ENCODE results near the gene QKI.
A peak's percentile ranks its signal among the peaks of the same experiment; 100 is the strongest.

Gene QKI

DNA sequence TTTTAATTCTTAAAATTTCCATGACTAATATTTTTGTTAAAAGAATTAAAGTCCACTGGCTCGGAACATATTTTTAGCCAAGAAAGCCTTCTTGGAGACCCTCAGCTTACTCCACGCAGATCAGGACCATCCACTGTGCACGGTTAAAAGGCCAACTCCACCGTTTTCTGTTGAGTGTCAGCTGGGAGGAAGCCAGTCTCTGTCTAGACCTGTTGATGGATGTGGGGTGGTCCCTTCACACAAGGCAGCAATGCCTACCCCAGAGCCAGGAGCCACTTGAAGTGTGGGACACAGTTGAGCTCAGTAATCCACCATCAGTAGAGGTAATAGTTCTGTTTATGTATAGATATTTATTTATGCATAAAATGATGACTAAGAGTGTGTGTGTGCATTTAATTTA, 19.9 kb upstream of the QKI start:
- Histone ChIP-seq H3K4me3 (ENCODE audit: severe bottlenecking) (no peak overlapping the region), H3K4me1 (ENCODE audit: insufficient read depth, poor library complexity, severe bottlenecking) (peaks cover 25% of the 10 kb centered on the region), H3K27me3 (ENCODE audit: insufficient read depth, poor library complexity, severe bottlenecking) (no peaks in the 10 kb centered on the region), H3K27ac (ENCODE audit: poor library complexity, severe bottlenecking) (no peak overlapping the region), H3K36me3 (ENCODE audit: low read depth) (no peaks in the 10 kb centered on the region), H3K9me3 (ENCODE audit: severe bottlenecking) (no peaks in the 10 kb centered on the region)
- TF ChIP-seq, protein P1, sequence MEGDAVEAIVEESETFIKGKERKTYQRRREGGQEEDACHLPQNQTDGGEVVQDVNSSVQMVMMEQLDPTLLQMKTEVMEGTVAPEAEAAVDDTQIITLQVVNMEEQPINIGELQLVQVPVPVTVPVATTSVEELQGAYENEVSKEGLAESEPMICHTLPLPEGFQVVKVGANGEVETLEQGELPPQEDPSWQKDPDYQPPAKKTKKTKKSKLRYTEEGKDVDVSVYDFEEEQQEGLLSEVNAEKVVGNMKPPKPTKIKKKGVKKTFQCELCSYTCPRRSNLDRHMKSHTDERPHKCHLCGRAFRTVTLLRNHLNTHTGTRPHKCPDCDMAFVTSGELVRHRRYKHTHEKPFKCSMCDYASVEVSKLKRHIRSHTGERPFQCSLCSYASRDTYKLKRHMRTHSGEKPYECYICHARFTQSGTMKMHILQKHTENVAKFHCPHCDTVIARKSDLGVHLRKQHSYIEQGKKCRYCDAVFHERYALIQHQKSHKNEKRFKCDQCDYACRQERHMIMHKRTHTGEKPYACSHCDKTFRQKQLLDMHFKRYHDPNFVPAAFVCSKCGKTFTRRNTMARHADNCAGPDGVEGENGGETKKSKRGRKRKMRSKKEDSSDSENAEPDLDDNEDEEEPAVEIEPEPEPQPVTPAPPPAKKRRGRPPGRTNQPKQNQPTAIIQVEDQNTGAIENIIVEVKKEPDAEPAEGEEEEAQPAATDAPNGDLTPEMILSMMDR (IDR thresholded peaks at IDR 0.05; ENCODE audit: poor library complexity, severe bottlenecking): no peak
- no peak for DNase-seq (ENCODE audit: low spot score)
- ATAC-seq (ENCODE audit: low read depth): no peak

DNA sequence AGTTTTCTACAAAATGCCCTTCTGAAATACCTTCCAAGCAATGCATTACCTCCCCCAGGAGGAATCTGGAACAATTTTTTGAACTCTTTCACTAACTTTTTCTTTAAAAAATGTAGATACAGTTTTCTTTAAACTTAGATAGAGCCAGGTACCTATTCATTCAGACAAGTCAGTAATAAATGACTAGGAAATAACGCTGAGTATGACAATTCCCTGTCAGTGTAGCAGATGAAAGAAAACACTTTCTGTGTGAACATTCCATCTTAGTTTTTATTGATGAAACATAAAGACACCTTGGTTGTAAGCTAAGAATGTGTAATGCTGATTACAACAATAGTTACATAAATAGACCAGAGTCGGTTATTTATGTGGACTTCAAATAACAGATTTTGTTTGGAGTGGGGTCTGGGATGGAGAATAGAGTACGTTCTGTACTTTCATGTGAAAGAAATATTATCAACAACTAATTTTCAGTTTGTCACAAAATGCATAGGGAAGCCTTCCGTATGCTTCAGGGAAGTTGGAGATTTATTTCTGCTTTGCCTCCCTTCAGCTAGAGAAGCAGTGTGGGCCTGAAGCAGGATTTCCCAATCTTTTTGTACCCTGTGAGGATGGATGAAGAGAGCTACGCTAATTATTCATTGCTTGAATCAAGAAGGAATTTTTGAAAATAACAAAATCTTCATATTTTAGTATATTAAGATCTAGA, 19.2 kb upstream of the QKI start:
- no peak for ATAC-seq (ENCODE audit: low read depth)
- DNase-seq (ENCODE audit: low spot score): no peak
- Histone ChIP-seq H3K4me1 (ENCODE audit: insufficient read depth, poor library complexity, severe bottlenecking) (peaks cover 25% of the 10 kb centered on the region), H3K36me3 (ENCODE audit: low read depth) (no peaks in the 10 kb centered on the region), H3K27me3 (ENCODE audit: insufficient read depth, poor library complexity, severe bottlenecking) (no peaks in the 10 kb centered on the region), H3K9me3 (ENCODE audit: severe bottlenecking) (no peaks in the 10 kb centered on the region), H3K4me3 (ENCODE audit: severe bottlenecking) (no peak overlapping the region), H3K27ac (ENCODE audit: poor library complexity, severe bottlenecking) (no peak overlapping the region)
- TF ChIP-seq, protein P1 (IDR thresholded peaks at IDR 0.05; ENCODE audit: poor library complexity, severe bottlenecking): no peak

DNA sequence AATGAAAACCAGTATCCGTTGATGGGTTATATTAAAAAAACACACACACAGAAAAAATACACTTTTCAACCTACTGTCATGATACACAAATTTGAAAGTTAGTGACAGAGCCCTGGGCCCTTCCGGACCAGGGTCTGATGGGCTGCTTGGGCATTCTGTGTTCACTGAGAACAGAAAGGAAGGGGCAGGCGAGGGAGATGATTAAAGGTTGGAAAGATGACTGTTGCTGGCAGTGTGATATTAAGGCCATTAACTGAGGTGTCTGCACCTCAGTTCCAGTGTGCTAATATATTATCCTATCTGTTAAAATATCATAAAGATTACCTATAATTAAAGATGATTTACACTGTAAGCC, 18.7 kb upstream of the QKI start:
- TF ChIP-seq, protein P1 (IDR thresholded peaks at IDR 0.05; ENCODE audit: poor library complexity, severe bottlenecking): no peak
- Histone ChIP-seq H3K36me3 (ENCODE audit: low read depth) (no peaks in the 10 kb centered on the region), H3K4me1 (ENCODE audit: insufficient read depth, poor library complexity, severe bottlenecking) (peaks cover 25% of the 10 kb centered on the region), H3K4me3 (ENCODE audit: severe bottlenecking) (no peak overlapping the region), H3K9me3 (ENCODE audit: severe bottlenecking) (no peaks in the 10 kb centered on the region), H3K27ac (ENCODE audit: poor library complexity, severe bottlenecking) (no peak overlapping the region), H3K27me3 (ENCODE audit: insufficient read depth, poor library complexity, severe bottlenecking) (no peaks in the 10 kb centered on the region)
- DNase-seq (ENCODE audit: low spot score) (no peak), ATAC-seq (ENCODE audit: low read depth) (no peak)

DNA sequence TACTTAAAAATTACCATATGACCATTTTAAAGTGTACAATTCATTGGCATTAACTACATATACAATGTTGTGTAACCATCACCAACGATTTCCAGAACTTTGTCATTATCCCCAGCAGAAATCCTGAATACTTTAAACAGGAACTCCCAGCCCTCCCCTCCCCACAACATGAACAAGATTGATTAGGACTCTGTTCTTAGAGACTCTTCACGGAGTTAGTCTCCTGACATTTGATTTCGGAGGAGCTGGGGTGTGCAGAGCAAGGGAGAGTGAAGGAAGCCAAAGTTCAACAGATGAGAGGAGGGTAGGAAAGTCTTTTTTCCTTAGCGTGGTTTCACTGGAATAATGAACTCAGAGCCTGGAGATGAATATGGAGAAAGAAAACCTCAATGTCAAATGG, 17.2 kb upstream of the QKI start:
- ATAC-seq (ENCODE audit: low read depth) (no peak), DNase-seq (ENCODE audit: low spot score) (no peak)
- H3K9me3 ChIP-seq (ENCODE audit: severe bottlenecking): no peaks in the 10 kb centered on the region
- peaks cover 14% of the 10 kb centered on the region for H3K4me1 ChIP-seq (ENCODE audit: insufficient read depth, poor library complexity, severe bottlenecking)
- no peaks in the 10 kb centered on the region for H3K36me3 ChIP-seq (ENCODE audit: low read depth)
- H3K4me3 ChIP-seq (ENCODE audit: severe bottlenecking): no peak overlapping the region
- no peak overlapping the region for H3K27ac ChIP-seq (ENCODE audit: poor library complexity, severe bottlenecking)
- TF ChIP-seq, protein P1 (IDR thresholded peaks at IDR 0.05; ENCODE audit: poor library complexity, severe bottlenecking): no peak
- H3K27me3 ChIP-seq (ENCODE audit: insufficient read depth, poor library complexity, severe bottlenecking): no peaks in the 10 kb centered on the region

DNA sequence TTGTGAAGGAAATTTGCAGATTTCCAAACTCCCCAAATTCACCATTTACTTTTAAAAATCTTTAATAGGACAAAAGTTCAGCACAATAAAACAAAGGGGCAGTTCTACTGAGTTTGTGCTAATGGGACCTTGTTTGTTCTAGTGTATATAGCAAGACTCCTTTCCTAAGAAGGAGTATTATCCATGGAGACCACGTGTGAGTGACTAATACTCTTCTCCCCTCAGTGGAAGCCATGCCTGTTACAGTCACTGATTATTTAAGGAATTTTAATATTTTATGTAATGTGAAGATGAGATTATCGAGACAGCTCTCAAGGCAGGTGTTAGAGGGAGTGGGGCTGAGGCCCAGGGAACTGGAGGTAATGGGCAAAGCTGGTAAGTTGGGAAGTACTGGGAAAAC, 16.4 kb upstream of the QKI start:
- DNase-seq (ENCODE audit: low spot score) (no peak), ATAC-seq (ENCODE audit: low read depth) (peak; percentile 58; the same call in 2 of the 3 replicates)
- Histone ChIP-seq H3K27ac (ENCODE audit: poor library complexity, severe bottlenecking) (no peak overlapping the region), H3K36me3 (ENCODE audit: low read depth) (no peaks in the 10 kb centered on the region), H3K9me3 (ENCODE audit: severe bottlenecking) (no peaks in the 10 kb centered on the region), H3K4me1 (ENCODE audit: insufficient read depth, poor library complexity, severe bottlenecking) (peaks cover 8% of the 10 kb centered on the region), H3K27me3 (ENCODE audit: insufficient read depth, poor library complexity, severe bottlenecking) (no peaks in the 10 kb centered on the region), H3K4me3 (ENCODE audit: severe bottlenecking) (no peak overlapping the region)
- TF ChIP-seq, protein P1 (IDR thresholded peaks at IDR 0.05; ENCODE audit: poor library complexity, severe bottlenecking): no peak

Measured in RWPE2 (cell line).